GM13977 (cell line): ENCODE data around the gene CUEDC1.
A peak's percentile ranks its signal among the peaks of the same experiment; 100 is the strongest.
"Not testable (repeated sequence)": the region's sequence is repeated elsewhere in the genome, so short reads cannot be mapped to it uniquely, and the experiment has no call there.

Experiments
- DNase-seq: peaks from one replicate; pipeline ENCODE4 v3.0.0; 2012; ENCODE audit warnings: low spot score
- in situ Hi-C: fragments of 300-500 bp; cut with MboI; formaldehyde crosslinking; loops from one replicate; pipeline ENCODE4 v1.12.0; 2022; ENCODE audit warnings: low sequenced_read_pairs, low pct_unique_long_range_greater_than_20kb, mixed read lengths, inconsistent platforms; ENCODE audit not compliant: unreplicated experiment
- TF ChIP-seq, protein P1 (sequence below): IDR thresholded peaks from 2 replicates; pipeline ENCODE4 v1.5.1; 2012; ENCODE audit warnings: mild to moderate bottlenecking, control low read depth; ENCODE audit not compliant: insufficient read depth; ENCODE audit errors: extremely low read depth, missing control alignments

CUEDC1 gene

DNA sequence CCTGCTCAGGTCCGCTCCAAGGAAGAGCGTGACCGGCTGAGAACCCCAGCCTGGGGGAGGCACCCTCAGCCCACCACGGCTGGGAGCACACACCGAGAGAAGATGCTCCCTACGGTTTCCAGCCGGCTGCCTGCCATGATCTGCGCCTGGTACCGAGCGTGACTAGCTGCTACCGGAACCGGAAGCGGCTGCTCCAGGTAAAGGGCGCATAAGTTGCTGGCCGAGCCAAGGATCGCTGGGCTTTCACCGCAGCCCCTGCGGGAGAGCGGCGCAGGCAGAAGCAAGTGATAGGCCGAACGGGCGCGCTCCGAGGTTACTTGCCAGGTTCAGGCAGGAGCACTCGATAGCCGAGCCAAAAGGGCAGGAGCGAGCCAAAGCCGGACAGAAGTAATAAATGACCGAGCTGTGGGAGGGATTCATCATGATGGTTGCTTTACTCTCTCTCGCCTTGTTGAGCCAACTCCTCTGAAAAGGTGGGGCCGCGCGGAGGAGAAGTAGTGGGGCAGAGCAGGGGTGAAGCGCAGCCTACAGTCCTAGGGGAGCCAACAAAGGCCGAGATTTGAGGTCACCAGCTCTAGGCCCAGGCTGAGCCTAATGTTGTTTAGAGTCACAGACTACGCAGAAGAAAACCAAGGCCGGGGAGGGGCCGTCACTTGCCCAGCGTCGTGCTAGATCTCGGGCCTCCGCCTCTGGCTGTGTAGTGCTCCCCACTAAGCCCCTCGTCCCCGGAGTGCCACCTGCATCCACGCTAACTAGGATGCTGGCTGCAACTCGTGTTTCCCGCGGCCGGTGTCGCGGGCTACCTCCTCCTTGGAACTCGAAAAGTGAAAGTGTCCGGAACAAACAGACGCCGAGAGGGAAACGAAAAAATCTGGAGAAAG lies 105.1 kb downstream of the CUEDC1 start, which contains the start of gene MRPS23:
Gene MRPS23 (minus strand): TSS at position 171 of the 881 bp plus-strand sequence. CDS start 34 bp downstream, at position 137.
- TF ChIP-seq, protein P1, sequence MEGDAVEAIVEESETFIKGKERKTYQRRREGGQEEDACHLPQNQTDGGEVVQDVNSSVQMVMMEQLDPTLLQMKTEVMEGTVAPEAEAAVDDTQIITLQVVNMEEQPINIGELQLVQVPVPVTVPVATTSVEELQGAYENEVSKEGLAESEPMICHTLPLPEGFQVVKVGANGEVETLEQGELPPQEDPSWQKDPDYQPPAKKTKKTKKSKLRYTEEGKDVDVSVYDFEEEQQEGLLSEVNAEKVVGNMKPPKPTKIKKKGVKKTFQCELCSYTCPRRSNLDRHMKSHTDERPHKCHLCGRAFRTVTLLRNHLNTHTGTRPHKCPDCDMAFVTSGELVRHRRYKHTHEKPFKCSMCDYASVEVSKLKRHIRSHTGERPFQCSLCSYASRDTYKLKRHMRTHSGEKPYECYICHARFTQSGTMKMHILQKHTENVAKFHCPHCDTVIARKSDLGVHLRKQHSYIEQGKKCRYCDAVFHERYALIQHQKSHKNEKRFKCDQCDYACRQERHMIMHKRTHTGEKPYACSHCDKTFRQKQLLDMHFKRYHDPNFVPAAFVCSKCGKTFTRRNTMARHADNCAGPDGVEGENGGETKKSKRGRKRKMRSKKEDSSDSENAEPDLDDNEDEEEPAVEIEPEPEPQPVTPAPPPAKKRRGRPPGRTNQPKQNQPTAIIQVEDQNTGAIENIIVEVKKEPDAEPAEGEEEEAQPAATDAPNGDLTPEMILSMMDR: no peak
- in situ Hi-C loops: loop anchor here (10.0 kb wide), 2 partner anchors 155 to 255 kb away; partner anchors contain the start of gene SRSF1

DNA sequence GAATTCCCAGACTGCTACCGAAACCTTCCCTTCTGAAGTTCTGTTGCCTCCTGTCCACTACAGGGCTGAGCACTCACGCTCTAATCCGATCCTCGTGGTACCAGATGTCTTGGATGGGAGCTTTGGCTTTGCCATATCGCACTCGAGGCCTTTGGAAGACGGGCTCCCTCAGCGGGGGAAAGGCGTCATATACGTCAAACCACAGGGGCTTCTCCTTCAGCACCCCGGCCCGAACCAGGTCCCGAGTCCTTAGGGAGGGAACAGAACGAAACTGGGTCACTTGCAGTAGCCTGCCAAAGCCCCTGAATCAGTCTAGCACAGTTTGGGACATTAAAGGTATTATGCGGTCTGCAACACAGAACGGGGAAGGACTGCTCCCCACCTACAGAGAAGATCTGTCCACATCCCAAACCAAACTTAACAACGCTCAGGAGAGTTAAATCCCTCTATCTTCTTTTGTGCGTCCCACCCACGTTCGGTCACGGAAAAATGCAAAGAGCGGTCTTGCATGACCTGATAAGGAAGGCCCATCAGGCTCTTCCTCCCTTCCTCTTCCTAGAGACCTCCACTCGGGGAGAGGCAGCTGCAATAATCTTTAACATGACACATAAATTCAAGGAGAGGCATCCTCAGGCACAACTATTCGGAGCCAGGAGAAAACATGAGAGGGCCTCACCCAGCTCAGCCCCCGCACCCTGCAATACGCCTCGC lies 105.9 kb downstream of the CUEDC1 start:
- in situ Hi-C loops: no loop called here
- no peak for DNase-seq
- TF ChIP-seq, protein P1: no peak

More for the DNA sequence above, 105.1 kb downstream of the CUEDC1 start, which contains the start of gene MRPS23:
- peak; percentile 96 for DNase-seq

DNA sequence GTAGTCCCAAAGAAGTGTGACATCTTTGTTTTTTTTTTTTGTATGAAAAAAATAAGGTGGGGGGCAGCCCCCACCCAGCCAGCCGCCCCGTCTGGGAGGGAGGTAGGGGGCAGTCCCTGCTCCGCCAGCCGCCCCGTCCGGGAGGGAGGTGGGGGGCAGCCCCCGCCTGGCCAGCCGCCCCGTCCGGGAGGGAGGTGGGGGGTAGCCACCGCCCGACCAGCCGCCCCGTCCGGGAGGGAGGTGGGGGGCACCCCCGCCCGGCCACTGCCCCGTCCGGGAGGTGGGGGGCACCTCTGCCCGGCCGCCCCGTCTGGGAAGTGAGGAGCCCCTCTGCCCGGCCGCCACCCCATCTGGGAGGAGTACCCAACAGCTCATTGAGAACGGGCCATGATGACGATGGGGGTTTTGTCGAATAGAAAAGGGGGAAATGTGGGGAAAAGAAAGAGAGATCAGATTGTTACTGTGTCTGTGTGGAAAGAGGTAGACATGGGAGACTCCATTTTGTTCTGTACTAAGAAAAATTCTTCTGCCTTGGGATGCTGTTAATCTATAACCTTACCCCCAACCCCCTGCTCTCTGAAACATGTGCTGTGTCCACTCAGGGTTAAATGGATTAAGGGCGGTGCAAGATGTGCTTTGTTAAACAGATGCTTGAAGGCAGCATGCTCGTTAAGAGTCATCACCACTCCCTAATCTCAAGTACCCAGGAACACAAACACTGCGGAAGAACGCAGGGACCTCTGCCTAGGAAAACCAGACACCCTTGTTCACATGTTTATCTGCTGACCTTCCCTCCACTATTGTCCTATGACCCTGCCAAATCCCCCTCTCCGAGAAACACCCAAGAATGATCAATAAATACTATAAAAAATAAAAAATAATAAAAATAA lies 108.9 kb downstream of the CUEDC1 start:
- in situ Hi-C loops, DNase-seq: not testable (repeated sequence)

DNA sequence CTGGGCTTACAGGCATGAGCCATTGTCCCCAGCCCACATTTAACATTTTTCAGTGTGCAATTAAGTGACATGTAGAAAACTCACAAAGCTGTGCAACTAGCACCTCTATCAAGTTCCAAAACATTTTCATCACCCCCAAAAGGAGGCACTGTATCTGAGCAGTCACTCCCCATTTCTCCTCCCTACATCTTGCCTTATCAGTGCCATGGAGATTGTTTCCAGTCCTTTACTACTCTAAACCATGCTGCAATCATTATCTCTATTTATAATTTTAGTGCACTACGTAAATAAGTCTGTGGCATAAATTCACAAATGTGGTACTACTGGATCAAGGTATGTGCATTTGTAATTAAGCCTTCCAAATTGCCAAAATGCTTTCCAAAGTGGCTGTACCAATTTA lies 112.9 kb downstream of the CUEDC1 start:
- TF ChIP-seq, protein P1: no peak
- in situ Hi-C loops: no loop called here

DNA sequence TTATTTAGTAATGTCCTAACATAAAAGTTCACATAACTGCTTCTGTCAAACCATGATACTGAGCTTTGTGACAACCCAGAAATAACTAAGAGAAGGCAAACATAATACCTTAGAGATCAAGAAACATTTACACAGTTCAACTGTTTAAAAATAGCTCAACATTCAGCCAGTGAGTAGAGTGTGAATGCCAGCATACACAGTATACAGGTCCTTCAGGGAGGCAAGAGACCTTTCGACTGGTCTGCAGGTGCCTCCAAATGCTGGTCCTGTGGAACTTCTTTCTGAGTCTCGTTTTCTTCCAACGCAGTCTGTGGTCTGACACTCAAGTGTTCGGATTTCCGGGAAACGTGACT lies 115.7 kb downstream of the CUEDC1 start:
- TF ChIP-seq, protein P1: no peak
- in situ Hi-C loops: no loop called here
- DNase-seq: no peak

More for the DNA sequence above, 112.9 kb downstream of the CUEDC1 start:
- DNase-seq: no peak

DNA sequence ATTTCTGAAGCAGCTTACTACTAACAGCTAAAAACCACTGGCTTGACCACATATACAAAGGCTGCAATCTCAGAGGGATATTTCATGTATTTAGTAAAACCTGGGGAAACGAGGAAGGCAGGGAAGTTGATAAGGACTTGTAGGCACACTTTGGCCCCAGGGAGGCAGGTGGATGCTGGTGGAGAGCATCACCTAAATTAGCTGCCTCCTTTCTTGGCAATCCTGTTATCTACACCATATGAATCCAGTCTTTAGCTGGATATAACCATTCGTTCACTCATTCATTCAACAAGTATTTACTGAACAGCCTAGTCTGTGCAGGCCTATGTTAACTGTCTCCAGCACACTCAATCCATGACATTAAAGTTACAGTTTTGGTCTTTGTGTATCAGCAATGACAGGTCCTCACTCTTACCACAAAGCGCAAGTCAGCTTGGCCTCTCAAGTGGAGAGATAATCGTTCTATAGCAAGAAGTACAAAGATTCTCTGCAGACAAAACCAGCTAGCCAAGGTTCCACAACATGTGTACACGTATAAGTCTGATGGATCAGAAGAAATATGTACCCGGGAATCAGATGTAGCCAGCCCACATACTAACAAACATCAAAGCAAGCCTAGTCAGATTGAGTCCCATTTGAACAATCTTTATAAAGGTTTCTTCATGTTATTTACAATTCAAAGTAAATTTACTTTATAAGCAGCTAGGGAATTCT lies 116.2 kb downstream of the CUEDC1 start:
- DNase-seq: no peak
- in situ Hi-C loops: no loop called here
- TF ChIP-seq, protein P1: no peak
